Right renal pelvis (tissue), 4 donors: ENCODE results near the gene OVOL1. TPM values are rescaled to one million over a fixed set of nuclear protein-coding genes. Genes with fewer than 3 reads are reported as not detected.
"Not testable (repeated sequence)": the region's sequence is repeated elsewhere in the genome, so short reads cannot be mapped to it uniquely, and the experiment has no call there.

Source experiments
- DNase-seq, 4 donors: peaks; one replicate each; pipeline ENCODE4 v3.0.0-alpha.2; 2013; ENCODE audit warnings: low read depth in 4 of 4, low spot score in 3 of 4, missing footprints in 1 of 4
- polyA plus RNA-seq, 4 donors: library from polyadenylated mRNA; unstranded; fragments of 120-200 nt; gene quantifications; one replicate each; pipeline ENCODE4 v1.2.1, GENCODE V29; 2013; ENCODE audit not compliant: insufficient read length in 4 of 4

OVOL1 gene
- polyA plus RNA-seq: 10 to 100 TPM; 11.1 to 13.7 (median 12.2) TPM

GRCh38 chr11:65786786-65787636 is at the start of gene OVOL1:
Gene OVOL1 (plus strand): TSS chr11:65787063. CDS start chr11:65787374, 311 bp downstream.
- no peak for DNase-seq

GRCh38 chr11:65739022-65739421 is 47.8 kb upstream of the OVOL1 start:
- DNase-seq: no peak

- DNase-seq: no peak
Measured at GRCh38 chr11:65741185-65741584, 45.7 kb upstream of the OVOL1 start.

- no peak for DNase-seq
Measured at GRCh38 chr11:65742353-65742752, 44.5 kb upstream of the OVOL1 start.

GRCh38 chr11:65743681-65744025 is 43.2 kb upstream of the OVOL1 start:
- no peak for DNase-seq

GRCh38 chr11:65744026-65744698 is 42.7 kb upstream of the OVOL1 start:
- no peak for DNase-seq

GRCh38 chr11:65744699-65745042 is 42.2 kb upstream of the OVOL1 start:
- DNase-seq: no peak

GRCh38 chr11:65745049-65745448 is 41.8 kb upstream of the OVOL1 start:
- DNase-seq: no peak

GRCh38 chr11:65762169-65762568 is 24.7 kb upstream of the OVOL1 start:
- DNase-seq: not testable (repeated sequence)

- not testable (repeated sequence) for DNase-seq
Measured at GRCh38 chr11:65762816-65763215, 24.0 kb upstream of the OVOL1 start.

- no peak for DNase-seq
Measured at GRCh38 chr11:65764434-65764833, 22.4 kb upstream of the OVOL1 start.

- no peak for DNase-seq
Measured at GRCh38 chr11:65766535-65766934, 20.3 kb upstream of the OVOL1 start.

GRCh38 chr11:65767406-65767805 is 19.5 kb upstream of the OVOL1 start:
- DNase-seq: no peak

GRCh38 chr11:65767806-65768205 is 19.1 kb upstream of the OVOL1 start:
- not testable (repeated sequence) for DNase-seq

- no peak for DNase-seq
Measured at GRCh38 chr11:65770951-65771567, 15.8 kb upstream of the OVOL1 start.

GRCh38 chr11:65771589-65772112 is 15.2 kb upstream of the OVOL1 start:
- DNase-seq: no peak

GRCh38 chr11:65773784-65774411 is 13.0 kb upstream of the OVOL1 start:
- DNase-seq: no peak

GRCh38 chr11:65774525-65775306 is 12.1 kb upstream of the OVOL1 start:
- DNase-seq: no peak

- no peak for DNase-seq
Measured at GRCh38 chr11:65776196-65776595, 10.7 kb upstream of the OVOL1 start.

GRCh38 chr11:65776710-65777141 is 10.1 kb upstream of the OVOL1 start:
- no peak for DNase-seq
